ENCODE measurements around the gene SEC61G. TPM values are rescaled to one million over a fixed set of nuclear protein-coding genes. Genes with fewer than 3 reads are reported as not detected.

The SEC61G gene
- total and polyA plus RNA-seq, 4 donors, result 90.1 to 623 (median 253) TPM

- H3K4me1 ChIP-seq (ENCODE audit: control insufficient read depth in 1 of 2, insufficient read depth in 2 of 2, low read length in 2 of 2), result no peaks in the 10 kb centered on the region
- no peak for DNase-seq
- 82 to 85% methylated on average over 4 of the region's 4 CpGs for WGBS, 2 donors
- H3K4me3 ChIP-seq (ENCODE audit: low read length in 2 of 2), result no peak overlapping the region
- no peak overlapping the region for H3K27ac ChIP-seq (ENCODE audit: low read depth in 1 of 2, low read length in 2 of 2)
- intact Hi-C loops (cut with DNase I), result no loop called here
- no peak for ATAC-seq (ENCODE audit: low FRiP score)
- H3K9me3 ChIP-seq (ENCODE audit: control insufficient read depth, low read length), result peaks cover 4% of the 10 kb centered on the region
- H3K27me3 ChIP-seq (ENCODE audit: control insufficient read depth in 1 of 2, insufficient read depth in 2 of 2, low read length in 1 of 2), result peaks cover 0 to 2% of the 10 kb centered on the region in 2 donors
- no peaks in the 10 kb centered on the region for H3K36me3 ChIP-seq (ENCODE audit: control insufficient read depth in 1 of 2, insufficient read depth in 2 of 2, low read length in 1 of 2)
These were observed 46.2 kb downstream of the SEC61G start for GRCh38 chr7:54712820-54713219.

GRCh38 chr7:54711900-54712595 is 47.0 kb downstream of the SEC61G start:
- H3K36me3 ChIP-seq (ENCODE audit: control insufficient read depth in 1 of 2, insufficient read depth in 2 of 2, low read length in 1 of 2), result no peaks in the 10 kb centered on the region
- H3K4me1 ChIP-seq (ENCODE audit: control insufficient read depth in 1 of 2, insufficient read depth in 2 of 2, low read length in 2 of 2), result no peaks in the 10 kb centered on the region
- ATAC-seq (ENCODE audit: low FRiP score), result no peak
- H3K9me3 ChIP-seq (ENCODE audit: control insufficient read depth, low read length), result peaks cover 4% of the 10 kb centered on the region
- H3K27ac ChIP-seq (ENCODE audit: low read depth in 1 of 2, low read length in 2 of 2), result no peak overlapping the region
- no peak for DNase-seq
- intact Hi-C loops (cut with DNase I), result no loop called here
- no peak overlapping the region for H3K4me3 ChIP-seq (ENCODE audit: low read length in 2 of 2)
- H3K27me3 ChIP-seq (ENCODE audit: control insufficient read depth in 1 of 2, insufficient read depth in 2 of 2, low read length in 1 of 2), result peaks cover 0 to 2% of the 10 kb centered on the region in 2 donors
- WGBS, 2 donors, result 82 to 87% methylated on average over 2 of the region's 2 CpGs

GRCh38 chr7:54709283-54709682 is 49.7 kb downstream of the SEC61G start:
- no peaks in the 10 kb centered on the region for H3K36me3 ChIP-seq (ENCODE audit: control insufficient read depth in 1 of 2, insufficient read depth in 2 of 2, low read length in 1 of 2)
- no peak for DNase-seq
- no peak overlapping the region for H3K4me3 ChIP-seq (ENCODE audit: low read length in 2 of 2)
- 82 to 86% methylated on average over 1 of the region's 1 CpG for WGBS, 2 donors
- no peaks in the 10 kb centered on the region for H3K4me1 ChIP-seq (ENCODE audit: control insufficient read depth in 1 of 2, insufficient read depth in 2 of 2, low read length in 2 of 2)
- H3K9me3 ChIP-seq (ENCODE audit: control insufficient read depth, low read length), result peaks cover 3% of the 10 kb centered on the region
- peaks cover 0 to 2% of the 10 kb centered on the region in 2 donors for H3K27me3 ChIP-seq (ENCODE audit: control insufficient read depth in 1 of 2, insufficient read depth in 2 of 2, low read length in 1 of 2)
- intact Hi-C loops (cut with DNase I), result no loop called here
- no peak for ATAC-seq (ENCODE audit: low FRiP score)
- H3K27ac ChIP-seq (ENCODE audit: low read depth in 1 of 2, low read length in 2 of 2), result no peak overlapping the region

GRCh38 chr7:54705436-54705835 is 53.6 kb downstream of the SEC61G start:
- 37% methylated on average over 4 of the region's 4 CpGs for WGBS, 2 donors
- no peak for DNase-seq
- ATAC-seq (ENCODE audit: low FRiP score), result no peak
- H3K36me3 ChIP-seq (ENCODE audit: control insufficient read depth in 1 of 2, insufficient read depth in 2 of 2, low read length in 1 of 2), result no peaks in the 10 kb centered on the region
- peaks cover 1% of the 10 kb centered on the region for H3K9me3 ChIP-seq (ENCODE audit: control insufficient read depth, low read length)
- H3K4me1 ChIP-seq (ENCODE audit: control insufficient read depth in 1 of 2, insufficient read depth in 2 of 2, low read length in 2 of 2), result no peaks in the 10 kb centered on the region
- H3K27me3 ChIP-seq (ENCODE audit: control insufficient read depth in 1 of 2, insufficient read depth in 2 of 2, low read length in 1 of 2), result peaks cover 0 to 2% of the 10 kb centered on the region in 2 donors
- no peak overlapping the region for H3K27ac ChIP-seq (ENCODE audit: low read depth in 1 of 2, low read length in 2 of 2)
- intact Hi-C loops (cut with DNase I), result no loop called here
- no peak overlapping the region for H3K4me3 ChIP-seq (ENCODE audit: low read length in 2 of 2)

- Histone ChIP-seq H3K27me3 (ENCODE audit: control insufficient read depth in 1 of 2, insufficient read depth in 2 of 2, low read length in 1 of 2) (peaks cover 0 to 2% of the 10 kb centered on the region in 2 donors), H3K27ac (ENCODE audit: low read depth in 1 of 2, low read length in 2 of 2) (no peak overlapping the region), H3K4me1 (ENCODE audit: control insufficient read depth in 1 of 2, insufficient read depth in 2 of 2, low read length in 2 of 2) (no peaks in the 10 kb centered on the region), H3K9me3 (ENCODE audit: control insufficient read depth, low read length) (peaks cover 1% of the 10 kb centered on the region), H3K36me3 (ENCODE audit: control insufficient read depth in 1 of 2, insufficient read depth in 2 of 2, low read length in 1 of 2) (no peaks in the 10 kb centered on the region), H3K4me3 (ENCODE audit: low read length in 2 of 2) (no peak overlapping the region)
- intact Hi-C loops (cut with DNase I), result no loop called here
- 37 to 43% methylated on average over 2 of the region's 2 CpGs for WGBS, 2 donors
- DNase-seq (no peak), ATAC-seq (ENCODE audit: low FRiP score) (no peak)
These were observed 54.2 kb downstream of the SEC61G start for GRCh38 chr7:54704851-54705250.

Other genes starting within 250 kb of the SEC61G start
- gene VSTM2A, start 216.8 kb downstream of the SEC61G start, total RNA-seq, result not detected
- under 1 TPM in 1 of 2 donors, not detected in 1; 0.13 TPM for gene VSTM2A, start 216.8 kb downstream of the SEC61G start, polyA plus RNA-seq

Measured in aorta (tissue), 5 donors.